GM20431 (cell line): ENCODE measurements around the gene LTBP1.
"Not testable (repeated sequence)": the region's sequence is repeated elsewhere in the genome, so short reads cannot be mapped to it uniquely, and the experiment has no call there.

Source experiments
- in situ Hi-C: fragments of 300-500 bp; cut with MseI, MboI; formaldehyde crosslinking; loops from one replicate; pipeline ENCODE4 v1.15.0; 2020; ENCODE audit warnings: low sequenced_read_pairs; ENCODE audit not compliant: unreplicated experiment

Gene LTBP1

DNA sequence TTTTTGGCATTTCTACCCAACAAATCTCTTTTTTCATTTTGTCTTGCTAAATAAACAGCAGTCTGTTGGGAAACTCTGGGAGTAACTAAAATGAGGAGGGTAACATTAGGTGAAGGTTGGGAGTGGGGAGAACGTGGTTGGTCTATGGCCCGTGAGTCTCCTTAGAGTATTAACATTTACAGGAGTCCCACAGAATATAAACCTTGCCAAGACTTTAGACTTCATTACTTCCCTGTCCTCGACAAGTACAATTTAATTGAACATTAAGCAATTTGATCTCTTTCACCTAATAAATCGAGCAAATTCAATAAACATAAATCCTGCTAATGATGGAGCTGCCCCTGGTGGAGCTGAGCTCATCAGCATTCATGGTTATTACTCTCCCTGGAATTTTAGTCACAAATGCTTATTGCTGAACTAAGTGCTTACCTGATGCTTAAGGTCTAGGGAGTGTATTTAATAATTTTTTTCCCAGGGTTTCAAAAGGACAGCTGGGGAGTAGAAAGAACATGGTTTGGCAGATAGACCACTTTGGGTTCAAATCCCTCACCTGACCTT lies 434.6 kb downstream of the LTBP1 start:
- in situ Hi-C loops: no loop called here

- in situ Hi-C loops: no loop called here
These were observed 437.3 kb downstream of the LTBP1 start for GRCh38 chr2:33383855-33384598.

GRCh38 chr2:33384599-33384961 lies 437.8 kb downstream of the LTBP1 start:
- in situ Hi-C loops: no loop called here

DNA sequence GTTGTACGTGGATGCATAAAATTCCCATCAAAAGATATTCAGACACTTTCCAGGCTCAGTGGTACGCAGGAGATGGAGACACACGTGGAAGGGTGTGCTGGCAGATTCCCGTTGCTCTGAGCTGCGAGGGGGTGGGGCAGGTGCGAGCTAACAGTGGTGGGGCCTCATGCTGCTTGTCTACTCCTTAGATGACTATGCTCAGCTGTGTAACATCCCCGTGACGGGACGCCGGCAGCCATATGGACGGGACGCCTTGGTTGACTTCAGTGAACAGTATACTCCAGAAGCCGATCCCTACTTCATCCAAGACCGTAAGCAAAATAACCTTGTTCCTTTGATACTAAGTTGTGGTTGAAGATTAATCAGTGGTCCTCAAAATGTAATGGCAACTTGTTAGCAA lies 442.2 kb downstream of the LTBP1 start:
- in situ Hi-C loops: no loop called here

- in situ Hi-C loops: not testable (repeated sequence)
These were observed 442.9 kb downstream of the LTBP1 start for GRCh38 chr2:33389695-33390094.

DNA sequence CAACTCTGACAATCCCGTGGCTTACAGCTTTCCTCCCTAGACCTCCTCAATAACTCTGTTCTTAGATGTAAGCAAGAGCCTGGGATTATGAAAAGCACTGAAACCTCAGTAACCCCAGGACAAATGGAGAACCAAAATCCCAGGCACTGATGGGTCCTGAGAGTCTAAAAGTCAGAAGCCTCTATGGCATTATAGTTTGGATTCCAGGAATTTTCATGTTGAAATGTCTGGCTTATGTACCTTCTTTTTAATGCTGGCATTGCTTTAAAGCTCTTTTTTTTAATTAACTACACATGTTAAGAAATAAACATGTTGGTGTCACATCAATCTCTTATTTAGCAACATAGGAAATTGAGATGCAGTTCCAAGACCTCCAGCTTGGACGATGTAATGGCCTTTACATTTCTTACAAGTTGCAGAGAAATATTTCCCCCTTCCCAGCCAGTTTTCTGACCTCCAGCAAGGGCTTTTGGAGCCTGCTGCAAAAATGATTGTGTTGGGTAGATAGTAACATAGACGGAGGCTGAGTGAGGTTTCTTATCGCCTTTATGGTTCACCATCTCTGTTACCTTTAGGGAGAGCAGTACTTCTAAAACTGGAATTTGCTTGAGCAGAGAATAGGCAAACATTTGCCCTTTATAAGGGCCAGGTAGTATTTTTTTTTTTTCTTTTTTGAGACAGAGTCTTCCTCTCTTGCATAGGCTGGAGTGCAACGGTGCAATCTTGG lies 444.9 kb downstream of the LTBP1 start:
- in situ Hi-C loops: no loop called here

DNA sequence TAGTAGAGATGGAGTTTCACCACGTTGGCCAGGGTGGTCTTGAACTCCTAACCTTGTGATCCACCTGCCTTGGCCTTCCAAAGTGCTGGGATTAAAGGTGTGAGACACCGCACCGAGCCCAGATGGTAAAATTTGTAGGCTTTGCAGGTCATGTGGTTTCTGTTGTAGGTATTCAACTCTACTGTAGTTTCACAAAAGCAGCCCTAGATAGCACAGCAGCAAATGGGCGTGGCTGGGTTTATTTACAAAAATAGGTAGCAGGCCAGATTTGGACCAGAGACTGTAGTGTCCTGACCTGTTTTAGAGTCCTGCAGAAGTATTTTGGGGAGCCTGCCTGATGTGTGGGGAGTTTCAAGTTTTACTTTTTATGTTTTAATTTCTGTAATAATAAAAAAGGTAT lies 445.6 kb downstream of the LTBP1 start:
- in situ Hi-C loops: no loop called here

DNA sequence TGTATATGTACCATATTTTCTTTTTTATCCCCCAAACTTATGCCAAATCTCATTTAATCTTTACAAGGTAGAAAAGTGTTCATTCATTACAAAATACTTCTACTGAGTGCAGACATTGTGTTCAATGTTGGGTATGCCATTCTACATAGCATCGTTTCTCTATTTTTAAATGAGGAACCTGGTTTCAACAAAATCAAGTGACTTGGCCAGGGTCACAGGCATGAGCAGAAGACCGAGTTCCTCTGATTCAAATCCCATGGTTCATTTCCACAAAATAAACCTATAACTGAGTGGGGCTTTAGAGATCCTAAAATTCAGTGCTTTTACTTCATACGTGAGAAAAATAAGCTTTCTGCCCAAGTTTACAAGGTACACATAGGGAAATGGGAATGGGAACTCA lies 448.3 kb downstream of the LTBP1 start:
- in situ Hi-C loops: no loop called here

- in situ Hi-C loops: no loop called here
These were observed 449.0 kb downstream of the LTBP1 start for GRCh38 chr2:33395655-33396249.

DNA sequence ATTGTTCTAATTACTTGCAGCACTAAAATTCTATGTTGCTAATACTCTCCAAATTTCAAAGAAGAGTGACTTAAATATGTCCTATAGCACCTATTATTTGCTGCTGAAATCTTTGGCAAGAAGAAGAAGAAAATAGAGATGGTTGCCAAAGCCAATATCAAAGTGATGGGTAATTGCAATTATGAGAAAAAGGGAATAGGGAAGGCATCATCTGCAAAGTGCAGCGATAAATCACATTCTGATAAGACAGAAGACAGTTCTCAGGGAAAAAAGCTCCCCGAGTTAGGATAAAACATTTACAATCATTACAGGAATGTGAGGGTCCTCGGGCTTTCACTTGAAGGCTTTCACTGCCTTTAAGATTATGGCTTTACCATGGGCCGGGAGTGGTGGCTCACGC lies 457.6 kb downstream of the LTBP1 start:
- in situ Hi-C loops: no loop called here

GRCh38 chr2:33406622-33407021 lies 459.9 kb downstream of the LTBP1 start:
- in situ Hi-C loops: no loop called here

GRCh38 chr2:33408109-33408508 lies 461.4 kb downstream of the LTBP1 start:
- in situ Hi-C loops: no loop called here

GRCh38 chr2:33409417-33409955 lies 462.7 kb downstream of the LTBP1 start:
- in situ Hi-C loops: no loop called here

GRCh38 chr2:33411765-33412164 lies 465.0 kb downstream of the LTBP1 start:
- in situ Hi-C loops: no loop called here

DNA sequence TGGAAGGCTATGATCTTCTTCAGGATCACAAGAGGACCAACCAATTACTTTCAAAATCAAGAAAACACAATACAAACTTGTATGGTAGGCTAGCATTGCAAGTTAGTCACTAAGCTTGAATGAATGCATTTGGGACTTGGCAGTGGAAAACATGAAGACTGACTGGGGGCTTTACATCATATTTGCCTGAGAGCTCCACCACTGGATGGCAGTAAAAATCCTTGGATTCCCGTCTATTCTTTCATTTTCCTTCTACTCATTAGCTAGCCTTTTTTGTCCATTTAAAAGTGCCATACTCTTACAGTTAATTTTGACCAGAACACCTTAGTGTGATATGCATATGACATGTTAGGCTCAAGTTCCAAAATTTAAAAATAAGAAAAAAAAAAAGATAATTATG lies 466.2 kb downstream of the LTBP1 start:
- in situ Hi-C loops: no loop called here

GRCh38 chr2:33419581-33420200 lies 472.9 kb downstream of the LTBP1 start:
- in situ Hi-C loops: no loop called here

- in situ Hi-C loops: no loop called here
These were observed 474.0 kb downstream of the LTBP1 start for GRCh38 chr2:33420726-33421125.

GRCh38 chr2:33421820-33422219 lies 475.1 kb downstream of the LTBP1 start:
- in situ Hi-C loops: no loop called here

- in situ Hi-C loops: no loop called here
These were observed 478.4 kb downstream of the LTBP1 start for GRCh38 chr2:33425161-33425560.

DNA sequence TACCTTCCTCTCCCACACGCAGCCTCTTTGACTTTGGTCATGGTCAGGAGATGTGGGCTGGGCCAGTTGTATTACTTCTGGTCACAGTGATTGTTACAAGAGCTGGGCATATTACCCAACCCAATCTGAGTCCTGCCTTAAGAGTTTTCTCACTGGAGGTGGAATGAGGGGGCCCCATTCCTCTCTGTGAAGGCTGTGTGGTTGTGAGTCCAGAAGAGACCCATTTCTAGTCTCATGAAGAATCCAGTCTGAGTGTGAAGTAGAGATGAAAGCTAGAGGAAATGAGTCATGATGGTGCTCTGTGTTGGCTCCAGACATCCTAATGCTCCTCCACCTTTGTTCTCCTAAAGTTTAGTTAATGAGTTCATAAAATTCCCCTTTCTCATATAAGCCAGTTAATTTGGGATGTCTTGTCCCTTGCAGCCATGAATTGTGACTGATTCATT lies 478.9 kb downstream of the LTBP1 start:
- in situ Hi-C loops: no loop called here
